HG03342 (cell line): Measurements from ENCODE around the gene PPP1R13B.

ENCODE experiments used
- ATAC-seq: cut with Tn5 transposase; IDR thresholded peaks from one replicate; pipeline ENCODE4 v1.9.1; 2021; ENCODE audit warnings: mild to moderate bottlenecking, moderate library complexity; ENCODE audit not compliant: unreplicated experiment

Gene PPP1R13B

DNA sequence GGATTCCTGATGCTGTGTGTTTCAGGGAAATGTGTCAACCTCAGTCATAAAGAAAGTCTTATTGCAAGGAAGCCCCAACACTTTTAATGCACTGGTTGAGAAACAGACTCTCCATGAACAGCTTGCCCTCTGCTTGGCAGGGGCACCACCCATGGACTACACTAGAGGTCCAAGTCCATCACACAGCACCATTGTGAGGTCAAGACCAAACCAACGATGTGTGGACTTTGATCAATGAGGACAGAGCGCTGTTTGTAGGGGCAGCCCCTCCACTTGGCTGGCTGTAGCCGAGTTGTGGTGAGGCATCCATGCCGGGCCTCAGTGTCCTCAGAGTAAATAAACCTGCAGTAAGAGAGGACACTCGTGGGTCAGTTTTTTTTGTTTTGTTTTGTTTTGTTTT, 102.0 kb downstream of the PPP1R13B start:
- ATAC-seq: no peak

DNA sequence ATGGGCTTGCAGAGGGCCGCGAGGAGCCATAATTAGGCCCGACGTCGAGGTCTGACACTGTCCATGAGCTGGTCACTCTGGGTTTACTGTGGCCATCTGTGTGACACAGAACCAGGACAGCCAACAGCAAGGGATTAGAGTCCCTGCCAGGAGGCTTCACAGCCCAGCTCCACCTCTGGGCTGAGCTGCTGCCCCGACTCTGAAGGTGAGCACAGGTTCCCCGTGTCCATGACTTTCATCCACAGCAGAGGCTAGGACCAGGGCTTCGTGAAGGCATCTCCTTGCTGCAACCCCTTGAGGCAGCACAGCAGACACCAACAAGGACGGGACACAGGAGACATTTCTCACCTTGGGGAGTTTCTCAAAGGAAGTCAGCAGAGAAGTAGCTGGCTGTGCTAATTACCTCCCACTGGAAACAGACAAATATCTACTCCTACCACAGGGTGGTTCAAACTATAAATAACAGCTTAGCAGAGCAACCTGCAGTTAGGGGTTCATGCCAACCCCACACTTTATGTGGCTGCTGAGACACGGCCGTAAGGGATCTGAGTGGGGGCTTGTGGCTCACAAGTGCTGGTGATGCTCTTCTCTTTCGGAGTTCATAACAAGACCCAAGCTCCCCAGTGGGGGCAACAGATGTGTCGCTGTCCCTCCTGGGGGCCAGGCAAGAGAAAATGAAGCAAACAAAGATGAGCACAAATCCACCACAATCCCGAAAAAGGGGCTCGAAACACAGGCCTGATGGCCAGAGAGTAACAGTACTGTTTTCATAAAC, 102.6 kb downstream of the PPP1R13B start:
- ATAC-seq: no peak

DNA sequence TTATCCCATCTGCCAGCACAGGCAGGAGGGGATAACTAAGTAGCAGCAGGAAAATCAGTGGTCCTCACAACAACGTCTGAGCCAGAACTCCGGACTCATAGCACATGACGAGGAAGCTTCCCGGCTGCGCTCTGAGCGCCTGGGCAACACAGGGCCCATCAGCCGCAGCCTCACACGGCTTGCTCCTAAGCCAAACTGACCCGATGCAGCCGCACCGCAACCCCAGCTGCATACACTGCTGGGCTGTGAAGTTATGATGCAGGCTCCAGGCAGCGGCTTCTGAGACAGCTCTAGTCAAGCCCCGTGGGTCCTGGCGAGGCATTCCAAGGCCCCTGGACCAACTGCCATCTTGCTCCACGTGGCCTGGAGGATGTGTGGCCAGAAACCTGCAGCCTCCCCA, 103.7 kb downstream of the PPP1R13B start:
- no peak for ATAC-seq

DNA sequence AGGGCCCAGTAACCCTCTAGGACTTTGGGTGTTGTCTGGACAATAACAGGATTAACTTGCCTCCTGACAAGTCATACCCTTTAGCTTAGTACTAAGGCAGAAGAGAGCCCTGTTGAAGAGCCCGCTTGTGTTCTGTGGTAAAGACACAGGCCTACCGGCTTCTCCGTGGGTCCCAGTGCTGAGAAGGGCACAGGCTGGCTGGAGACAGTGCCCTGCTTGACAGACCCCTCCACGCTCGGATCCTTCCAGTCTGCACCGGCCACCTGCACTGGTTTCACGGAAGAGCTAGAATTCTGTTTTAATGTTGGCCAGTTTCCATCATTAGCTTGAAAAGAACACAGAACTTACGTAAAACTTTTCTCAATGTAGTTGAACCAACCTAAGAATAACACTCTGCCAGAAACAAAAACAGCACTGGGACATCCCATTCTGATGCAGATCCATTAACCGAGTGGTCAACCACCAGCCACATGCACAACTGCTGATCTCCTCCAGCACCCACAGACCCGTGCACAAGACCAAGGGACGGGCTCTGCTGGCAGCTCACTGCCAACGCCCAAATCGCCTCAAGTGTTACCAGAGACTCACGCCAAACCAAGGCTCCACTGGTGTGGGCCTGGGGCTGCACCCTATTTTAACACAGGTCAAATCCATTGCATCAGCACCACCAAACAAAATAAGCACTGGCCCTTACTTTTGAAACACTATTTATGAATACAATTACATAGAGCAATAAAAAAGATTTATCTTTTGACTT, 104.7 kb downstream of the PPP1R13B start:
- ATAC-seq: no peak

DNA sequence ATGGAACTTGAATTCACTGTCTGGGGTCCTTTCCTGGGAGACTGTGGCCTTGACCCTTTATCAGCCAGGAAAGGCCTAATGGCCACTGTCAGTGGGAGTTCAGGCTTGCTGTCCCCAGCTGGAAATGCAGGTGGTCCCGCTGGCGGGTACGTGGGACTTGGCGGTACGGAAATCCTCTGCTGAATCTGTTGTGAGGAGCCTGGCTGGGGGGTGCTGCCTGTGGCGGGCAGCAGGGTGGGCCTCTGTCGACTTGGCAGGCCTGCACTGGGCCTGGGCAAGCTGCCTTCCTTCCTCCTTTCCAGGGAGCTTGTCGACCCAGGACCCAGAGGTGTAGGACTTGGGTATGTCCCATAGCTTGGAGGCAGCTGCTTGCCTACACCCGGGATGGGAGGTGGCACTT, 105.5 kb downstream of the PPP1R13B start:
- no peak for ATAC-seq

DNA sequence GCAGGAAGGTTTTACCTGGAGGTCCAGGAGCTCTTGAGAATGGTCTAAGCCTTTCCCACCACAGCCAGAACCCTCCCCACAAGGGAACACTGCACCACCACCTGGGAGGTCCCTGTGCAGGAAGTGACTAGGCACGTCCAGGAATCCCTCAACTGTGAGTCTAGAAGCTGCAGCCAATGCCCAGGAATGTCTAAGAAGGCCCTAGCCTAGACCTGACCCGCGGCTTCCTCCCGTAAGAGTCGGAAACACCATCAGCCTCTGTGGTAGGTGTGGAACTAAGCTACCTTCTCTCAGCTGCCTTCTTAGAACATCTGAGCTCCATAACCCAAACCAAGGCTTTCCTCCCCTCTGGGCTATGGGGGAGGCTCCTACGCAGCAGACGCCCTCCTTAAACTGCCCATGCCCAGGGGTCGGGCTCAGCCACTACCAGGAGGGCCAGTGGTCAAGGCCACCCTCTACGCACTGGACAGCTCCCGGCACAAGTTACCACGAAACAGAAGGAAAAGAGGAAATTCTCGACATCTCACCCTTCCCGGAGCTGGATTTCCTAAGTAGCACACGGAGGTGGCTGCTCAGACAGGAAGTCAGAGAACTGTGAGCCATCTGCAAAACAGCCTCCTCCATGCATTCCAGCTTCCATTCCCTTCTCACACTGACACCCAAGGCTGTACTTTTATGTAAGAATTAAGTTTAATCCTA, 106.2 kb downstream of the PPP1R13B start:
- no peak for ATAC-seq

DNA sequence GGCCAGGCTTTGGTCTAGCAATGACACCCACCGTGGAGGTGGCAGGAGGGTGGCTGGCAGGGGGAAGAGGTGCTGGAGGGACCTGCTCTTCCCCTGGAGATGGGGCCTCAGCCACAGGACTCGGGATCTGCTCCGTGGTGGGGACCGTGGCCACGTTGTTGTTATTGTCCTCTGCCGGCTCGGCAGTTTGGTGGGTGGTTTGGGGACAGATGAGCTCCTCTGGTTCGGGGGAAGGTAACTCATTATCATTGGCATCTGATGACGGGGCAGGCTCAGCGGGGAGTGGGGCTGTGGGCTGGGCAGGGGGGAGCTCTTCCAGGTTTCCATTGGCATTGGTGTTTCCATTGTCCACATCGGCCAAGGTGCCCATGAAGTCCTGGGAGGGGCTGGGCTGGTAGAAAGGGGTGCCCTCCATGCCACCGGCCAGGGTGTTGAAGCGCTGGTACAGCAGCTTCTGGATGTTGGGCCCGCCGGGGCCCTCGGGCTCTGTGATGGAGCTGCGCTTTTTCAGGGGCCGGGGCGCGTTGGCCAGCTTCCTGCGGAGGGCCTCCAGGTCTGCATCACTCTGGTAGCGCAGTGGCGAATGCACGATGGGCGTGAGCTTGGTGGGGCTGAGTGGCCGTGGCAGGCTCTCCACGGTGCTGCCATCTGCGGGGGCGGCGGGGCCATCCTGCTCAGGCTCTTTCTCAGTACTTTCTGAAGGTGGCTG, 107.4 kb downstream of the PPP1R13B start:
- ATAC-seq: no peak

DNA sequence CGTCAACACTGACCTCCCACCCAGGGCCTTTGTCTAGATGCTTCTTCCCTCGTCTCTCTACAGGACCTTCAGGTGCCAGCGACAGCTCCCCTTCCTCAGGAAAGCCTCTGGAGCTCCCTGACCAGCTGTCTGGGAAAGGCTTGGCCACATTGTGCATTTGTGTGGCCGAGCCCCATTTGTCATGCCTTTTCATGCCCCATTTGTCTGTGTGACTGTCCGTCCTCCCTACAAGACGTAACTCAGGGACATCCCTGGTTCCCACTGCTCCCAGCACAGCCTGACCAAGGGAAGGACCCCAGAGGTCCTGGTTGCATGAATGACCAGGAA, 107.9 kb downstream of the PPP1R13B start:
- ATAC-seq: no peak

DNA sequence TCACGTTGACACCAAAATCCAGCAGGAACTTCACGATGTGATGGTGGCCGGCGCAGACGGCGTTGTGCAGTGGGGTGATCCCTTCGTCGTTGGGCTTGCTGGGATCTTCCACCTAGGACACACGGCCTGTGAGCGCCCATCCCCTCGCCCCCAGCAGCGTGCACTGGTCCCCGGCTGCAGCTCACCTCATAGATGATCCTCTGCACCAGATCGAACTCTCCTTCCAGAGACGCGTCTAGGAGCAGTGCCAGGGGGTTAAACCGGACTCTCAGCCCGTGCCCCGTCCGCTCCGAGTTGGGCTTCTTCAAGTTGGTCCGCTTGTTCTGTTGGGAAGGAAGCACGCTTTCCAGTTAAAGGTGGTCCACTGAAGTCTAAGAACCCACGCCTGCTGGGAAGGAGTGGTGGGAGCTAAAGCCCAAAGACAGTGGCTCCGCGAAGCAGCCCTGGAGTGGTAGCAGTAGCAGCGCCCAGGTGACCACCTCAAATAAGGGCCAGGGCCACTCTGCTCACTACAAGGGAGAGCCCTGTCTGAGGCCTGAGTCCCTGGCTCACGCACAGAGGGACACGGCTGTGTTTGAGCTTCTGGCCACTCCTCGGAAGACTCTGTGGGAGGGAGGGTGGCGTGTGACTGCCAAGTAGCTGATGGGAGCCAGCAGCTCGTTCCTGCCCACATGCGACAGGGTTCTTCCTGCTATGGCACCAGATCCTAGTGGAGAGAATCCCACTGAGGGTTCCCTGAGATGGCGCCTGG, 108.5 kb downstream of the PPP1R13B start:
- no peak for ATAC-seq

DNA sequence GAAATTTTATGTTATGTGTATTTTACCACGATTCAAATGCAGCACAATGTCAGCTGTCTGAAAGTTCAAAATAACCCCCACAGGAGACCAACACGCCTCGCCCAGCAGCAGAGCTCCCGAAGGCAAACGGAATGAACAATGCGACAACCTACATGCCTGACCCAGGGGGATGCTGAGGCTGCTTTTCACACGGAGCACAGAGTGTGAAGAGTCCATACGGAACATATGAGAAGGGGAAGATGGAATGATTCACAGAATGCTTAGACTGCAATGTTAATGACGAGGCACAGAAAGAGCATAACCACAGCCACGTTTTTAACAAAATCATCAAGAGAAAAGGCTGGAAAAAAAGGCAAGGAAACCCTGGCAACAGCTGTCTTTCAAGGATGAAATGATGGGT, 109.2 kb downstream of the PPP1R13B start:
- ATAC-seq: no peak

DNA sequence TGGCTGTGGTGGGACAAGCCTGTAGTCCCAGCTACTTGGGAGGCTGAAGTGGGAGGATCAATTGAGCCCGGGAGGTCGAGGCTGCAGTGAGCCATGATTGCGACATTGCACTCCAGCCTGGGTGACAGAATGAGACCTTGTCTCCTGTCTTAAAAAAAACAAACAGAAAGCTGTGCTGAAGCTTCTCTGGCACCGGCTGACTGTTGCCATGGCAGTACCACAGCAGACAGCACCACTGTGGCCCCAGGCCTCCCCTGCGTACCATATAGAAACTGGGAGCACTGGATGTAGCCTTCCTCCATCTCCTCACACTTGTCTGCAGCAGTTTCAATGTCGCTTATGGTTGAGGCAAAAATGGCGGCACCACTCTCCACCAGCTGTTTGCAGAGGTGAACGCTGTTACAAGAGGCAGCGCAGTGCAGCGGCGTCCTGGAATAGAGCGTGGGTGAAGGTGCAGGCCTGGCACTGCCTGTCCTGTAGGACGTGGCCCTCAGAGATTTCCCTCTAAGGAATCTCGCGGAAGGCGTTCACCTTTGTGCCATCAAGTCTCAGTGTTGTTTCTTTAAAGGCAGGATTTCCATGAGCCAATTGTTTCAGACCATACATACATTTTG, 109.8 kb downstream of the PPP1R13B start:
- ATAC-seq: no peak

DNA sequence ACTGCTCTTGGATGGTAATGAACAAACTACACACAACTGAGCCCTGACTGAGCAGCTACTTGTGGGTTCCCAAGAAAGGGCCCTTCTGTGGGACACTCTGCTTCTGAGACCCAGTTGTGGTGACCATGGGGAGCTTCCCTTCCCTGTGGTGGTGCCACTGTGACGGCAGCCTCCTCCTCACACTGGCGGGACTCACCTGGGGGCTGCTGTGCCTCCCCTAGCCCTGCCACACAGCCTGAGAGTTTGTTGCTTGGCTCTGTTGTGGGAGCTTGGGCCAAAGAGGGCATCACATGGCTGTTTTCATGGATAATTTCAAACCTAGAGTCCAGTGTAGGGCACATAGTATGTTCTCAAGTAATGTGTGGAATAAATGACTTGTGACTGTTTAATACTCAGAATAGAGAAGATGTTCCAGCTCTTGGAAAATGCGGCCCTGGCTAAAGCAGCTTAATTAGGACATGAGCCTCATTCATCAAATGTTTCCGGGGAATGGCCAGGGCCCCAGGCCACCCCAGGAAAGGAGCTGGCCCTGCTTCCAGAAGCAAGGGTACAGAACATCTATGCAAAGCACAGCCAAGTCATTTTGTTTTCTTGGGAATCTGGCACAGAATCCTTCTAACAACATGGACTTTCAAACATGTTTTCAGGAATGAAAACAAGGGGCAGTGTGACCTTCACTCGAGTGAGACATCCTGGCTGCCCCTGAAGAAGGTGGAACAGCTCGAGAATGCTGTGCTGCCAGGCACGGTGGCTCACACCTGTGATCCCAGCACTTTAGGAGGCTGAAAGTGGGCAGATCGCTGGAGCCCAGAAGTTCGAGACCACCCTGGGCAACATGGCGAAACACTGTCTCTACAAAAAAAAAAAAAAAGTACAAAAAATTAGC, 110.6 kb downstream of the PPP1R13B start:
- ATAC-seq: no peak

DNA sequence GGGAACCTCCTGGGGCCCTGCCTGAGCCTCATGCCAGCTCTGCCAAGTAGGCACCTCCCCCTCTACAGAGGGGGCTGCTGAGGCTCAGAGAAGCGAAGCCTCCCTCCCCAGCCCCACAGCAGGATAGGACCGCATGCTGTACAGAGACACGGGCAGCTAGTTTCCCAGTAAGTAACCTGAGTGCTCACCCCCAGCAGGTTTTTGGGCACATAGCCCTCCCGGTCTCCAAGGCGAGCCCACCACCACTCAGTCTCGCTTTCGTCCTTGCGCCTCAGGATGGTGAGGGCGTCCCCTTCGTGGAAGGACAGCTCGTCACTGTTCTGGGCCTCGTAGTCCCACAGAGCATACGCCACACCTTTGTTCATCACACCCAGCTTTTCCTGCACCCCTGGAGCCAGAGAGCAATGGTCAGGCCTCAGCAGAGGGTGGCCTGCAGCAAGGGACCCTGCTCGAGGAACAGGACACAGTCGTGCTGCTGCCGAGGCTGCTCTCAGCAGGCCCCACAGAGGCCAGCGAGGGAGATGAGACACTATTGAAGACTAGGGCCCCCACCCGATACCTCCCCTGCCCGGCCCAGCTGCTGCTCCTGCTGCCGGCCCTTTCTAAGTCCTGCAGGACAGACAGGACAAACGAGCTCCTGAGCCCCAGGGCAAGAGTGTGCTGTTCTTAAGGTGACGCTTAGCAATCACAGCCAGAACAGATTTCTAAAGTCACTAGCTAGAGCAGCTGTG, 111.4 kb downstream of the PPP1R13B start:
- ATAC-seq: no peak

DNA sequence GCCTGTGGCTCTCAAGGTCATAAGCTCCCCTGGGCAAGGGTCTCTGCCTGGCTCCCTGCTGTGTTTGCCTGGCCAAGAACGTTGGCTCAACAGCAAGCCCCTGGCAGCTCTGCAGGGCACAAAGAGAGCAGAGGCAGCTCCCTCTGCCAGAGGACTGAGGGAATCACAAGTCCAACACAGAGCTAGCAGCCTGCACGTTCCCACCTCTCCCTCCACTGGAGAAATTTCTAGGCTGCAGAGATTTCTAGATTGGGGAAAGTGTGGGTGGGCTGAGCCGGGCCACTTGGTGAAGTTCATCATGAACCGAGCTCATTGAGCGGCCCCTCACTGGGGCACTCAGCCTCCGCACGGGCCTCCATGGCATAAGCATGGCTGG, 111.9 kb downstream of the PPP1R13B start:
- ATAC-seq: no peak

DNA sequence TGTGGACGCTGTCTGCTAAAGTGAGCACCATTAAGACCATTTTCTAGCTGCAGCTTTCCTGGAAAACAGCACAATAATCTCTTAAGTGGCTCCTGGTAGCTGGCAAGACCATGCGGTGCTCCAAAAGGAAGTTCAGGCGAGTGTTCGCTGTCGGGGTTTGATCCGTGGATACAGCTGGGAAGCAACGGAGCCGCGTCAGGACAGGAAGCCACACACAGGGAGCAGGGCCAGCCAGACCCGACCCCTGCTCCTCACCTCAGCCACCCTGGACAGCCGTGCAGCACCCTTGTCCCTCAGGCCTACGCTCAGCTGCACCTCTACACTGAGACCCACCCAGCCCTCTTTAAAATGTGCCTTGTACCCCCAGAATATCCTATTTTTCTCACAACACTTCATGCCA, 112.4 kb downstream of the PPP1R13B start:
- ATAC-seq: no peak

DNA sequence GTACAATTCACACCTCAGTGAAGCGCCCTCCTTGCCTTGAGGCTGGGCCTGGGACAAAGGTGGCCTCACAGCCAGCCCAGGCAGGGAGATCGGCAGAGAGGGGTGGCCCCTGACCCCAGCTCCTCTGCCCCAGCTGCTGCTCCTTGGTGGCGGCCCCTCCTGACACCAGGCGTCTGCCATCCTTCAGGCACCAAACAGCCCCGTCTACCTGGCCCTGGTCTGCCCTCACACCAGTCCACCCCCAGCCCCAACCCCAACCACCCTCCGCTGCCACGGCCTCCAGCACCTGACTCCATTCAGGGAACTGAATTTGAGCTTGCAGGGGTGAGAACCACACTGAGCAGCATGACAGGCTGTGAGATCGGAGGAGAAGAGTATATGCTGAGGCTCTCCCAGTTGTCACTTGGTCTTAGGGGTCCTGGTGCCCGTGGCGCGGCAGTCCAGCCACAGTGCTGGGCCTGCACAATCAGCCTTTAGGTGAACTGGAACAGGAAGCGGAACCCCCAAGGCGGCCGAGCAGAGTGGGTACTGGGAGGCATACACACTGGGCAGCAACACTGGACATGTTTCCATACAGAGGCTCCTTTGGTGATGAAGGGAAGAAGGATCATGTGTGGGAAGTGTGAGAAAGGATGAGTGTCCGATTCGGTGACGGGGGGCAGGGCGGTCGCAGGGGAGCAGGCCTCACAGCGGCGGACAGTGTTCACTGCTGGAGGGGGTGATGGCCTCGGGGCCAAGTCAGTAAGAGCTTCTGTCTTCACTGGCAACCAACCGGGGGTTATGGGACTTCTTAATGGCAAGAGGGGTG, 113.1 kb downstream of the PPP1R13B start:
- ATAC-seq: no peak

DNA sequence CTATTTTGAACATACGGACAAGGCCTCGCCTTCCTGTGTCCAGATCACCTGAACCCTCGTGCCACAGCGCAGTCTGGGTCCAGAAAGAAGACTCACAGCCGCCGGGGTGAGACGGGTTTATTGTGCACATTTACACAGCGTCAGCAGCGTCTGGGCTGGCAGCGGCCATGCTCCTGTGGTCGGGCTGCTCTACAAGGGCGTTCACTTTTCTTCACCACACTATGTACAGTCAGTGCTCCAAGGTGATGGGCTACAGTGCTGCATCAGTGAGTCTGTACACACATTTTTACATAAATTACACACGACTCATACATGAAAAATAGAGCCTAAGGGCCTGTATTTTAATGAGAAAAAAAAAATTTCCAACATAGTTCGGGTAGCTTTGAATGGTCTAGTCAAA, 113.7 kb downstream of the PPP1R13B start:
- ATAC-seq: no peak
